BJ (cell line): Measurements from ENCODE around the gene TCP10L. TPM values are rescaled to one million over a fixed set of nuclear protein-coding genes. Genes with fewer than 3 reads are reported as not detected.

Source experiments
- CTCF ChIA-PET: fragments of 350-600 bp; formaldehyde crosslinking; extraction: SDS; loops from one replicate; lab custom pipeline; 2021; ENCODE audit warnings: antibody characterized with exemption, inconsistent platforms; lab: Yijun Ruan, JAX
- POLR2A ChIA-PET: fragments of 300-600 bp; sonication (Branson Sonifier 250); formaldehyde crosslinking; extraction: SDS; loops from one replicate; lab custom pipeline; 2021; ENCODE audit warnings: antibody characterized with exemption; lab: Charles Lee
- DNase-seq: peaks from one replicate; pipeline ENCODE4 v3.0.0-alpha.2; 2011; ENCODE audit warnings: low read depth
- H3K27me3 ChIP-seq: 2 replicates; pipeline ENCODE4 v1.6.0; 2011; ENCODE audit warnings: low read length; ENCODE audit not compliant: control insufficient read depth, insufficient read depth
- H3K36me3 ChIP-seq: 2 replicates; pipeline ENCODE4 v1.5.1; 2011; ENCODE audit warnings: low read length; ENCODE audit not compliant: control insufficient read depth, insufficient read depth
- H3K4me3 ChIP-seq: 2 replicates; pipeline ENCODE4 v1.5.1; 2011; ENCODE audit warnings: low read depth, mild to moderate bottlenecking, control low read depth, low read length
- polyA plus RNA-seq: library from polyadenylated mRNA; depleted of rRNA; stranded (reverse); fragments of >200 nt; gene quantifications from 2 replicates; pipeline ENCODE4 v1.2.3, GENCODE V29; 2011
- TF ChIP-seq, protein P1 (sequence below): IDR thresholded peaks from 2 replicates; pipeline ENCODE4 v1.5.1; 2011; ENCODE audit warnings: low read depth, mild to moderate bottlenecking, control low read depth, inconsistent platforms, low read length, moderate library complexity; ENCODE audit not compliant: insufficient read depth

The TCP10L gene
- polyA plus RNA-seq, 1 experiment = not detected

GRCh38 chr21:32587651-32588050 is 2.3 kb upstream of the TCP10L start:
- no peak for DNase-seq
- CTCF ChIA-PET = interaction anchor here (1.2 to 5.9 kb wide), 4 partner anchors 11 to 184 kb away, joined by 3 to 24 read pairs (median 6); no protein-coding TSS in a partner anchor
- Histone ChIP-seq H3K27me3 (peaks cover 6% of the 10 kb centered on the region), H3K36me3 (no peaks in the 10 kb centered on the region), H3K4me3 (no peak overlapping the region)
- POLR2A ChIA-PET = no interaction called here
- TF ChIP-seq, protein P1, sequence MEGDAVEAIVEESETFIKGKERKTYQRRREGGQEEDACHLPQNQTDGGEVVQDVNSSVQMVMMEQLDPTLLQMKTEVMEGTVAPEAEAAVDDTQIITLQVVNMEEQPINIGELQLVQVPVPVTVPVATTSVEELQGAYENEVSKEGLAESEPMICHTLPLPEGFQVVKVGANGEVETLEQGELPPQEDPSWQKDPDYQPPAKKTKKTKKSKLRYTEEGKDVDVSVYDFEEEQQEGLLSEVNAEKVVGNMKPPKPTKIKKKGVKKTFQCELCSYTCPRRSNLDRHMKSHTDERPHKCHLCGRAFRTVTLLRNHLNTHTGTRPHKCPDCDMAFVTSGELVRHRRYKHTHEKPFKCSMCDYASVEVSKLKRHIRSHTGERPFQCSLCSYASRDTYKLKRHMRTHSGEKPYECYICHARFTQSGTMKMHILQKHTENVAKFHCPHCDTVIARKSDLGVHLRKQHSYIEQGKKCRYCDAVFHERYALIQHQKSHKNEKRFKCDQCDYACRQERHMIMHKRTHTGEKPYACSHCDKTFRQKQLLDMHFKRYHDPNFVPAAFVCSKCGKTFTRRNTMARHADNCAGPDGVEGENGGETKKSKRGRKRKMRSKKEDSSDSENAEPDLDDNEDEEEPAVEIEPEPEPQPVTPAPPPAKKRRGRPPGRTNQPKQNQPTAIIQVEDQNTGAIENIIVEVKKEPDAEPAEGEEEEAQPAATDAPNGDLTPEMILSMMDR = no peak

DNA sequence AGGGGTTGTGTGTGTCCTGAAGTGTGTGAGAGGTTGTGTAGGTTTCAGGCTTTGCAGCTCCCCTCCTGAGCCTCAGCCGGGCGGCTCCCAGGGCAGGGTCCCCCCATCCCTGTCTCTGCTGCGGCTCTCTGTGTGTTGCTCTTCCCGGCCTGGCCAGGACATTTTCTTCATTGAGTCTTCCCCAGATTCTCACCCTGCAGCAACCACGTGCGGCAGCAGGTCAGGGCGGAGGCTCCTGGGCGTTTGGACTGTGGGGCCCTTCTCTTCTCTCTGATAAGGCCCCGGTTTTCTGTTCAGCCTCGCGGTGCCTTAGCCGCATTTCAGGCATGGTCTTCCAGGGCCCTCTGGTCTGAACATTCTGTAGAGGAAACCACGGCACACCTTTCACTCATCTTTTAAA is 1.8 kb upstream of the TCP10L start:
- no peak for DNase-seq
- CTCF ChIA-PET = interaction anchor here (0.7 to 5.9 kb wide), 4 partner anchors 14 to 454 kb away, joined by 3 to 24 read pairs (median 6); no protein-coding TSS in a partner anchor
- POLR2A ChIA-PET = no interaction called here
- Histone ChIP-seq H3K36me3 (no peaks in the 10 kb centered on the region), H3K27me3 (peaks cover 6% of the 10 kb centered on the region), H3K4me3 (no peak overlapping the region)
- TF ChIP-seq, protein P1 = no peak

DNA sequence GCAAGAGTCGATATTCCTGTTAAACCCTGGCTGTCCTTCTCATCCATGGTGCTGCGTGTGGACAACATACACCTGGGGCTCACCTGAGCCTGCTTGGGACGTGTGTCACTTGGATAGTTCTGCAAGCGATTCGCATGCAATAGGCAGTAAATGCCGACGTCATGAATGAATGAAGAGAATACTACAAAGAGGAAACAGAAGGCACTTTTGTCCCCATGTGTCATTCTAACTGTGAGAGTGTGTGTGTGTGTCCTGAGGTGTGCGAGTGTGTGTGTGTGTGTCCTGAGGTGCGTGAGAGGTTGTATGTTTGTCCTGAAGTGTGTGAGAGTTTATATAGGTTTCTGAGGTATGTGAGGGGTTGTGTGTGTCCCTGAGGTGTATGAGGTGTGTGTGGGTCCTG is 647 bp upstream of the TCP10L start:
- no peak for DNase-seq
- ChIA-PET POLR2A (no interaction called here), CTCF (no interaction called here)
- no peak overlapping the region for H3K4me3 ChIP-seq
- TF ChIP-seq, protein P1 = no peak
- H3K36me3 ChIP-seq = no peaks in the 10 kb centered on the region
- H3K27me3 ChIP-seq = peaks cover 8% of the 10 kb centered on the region

DNA sequence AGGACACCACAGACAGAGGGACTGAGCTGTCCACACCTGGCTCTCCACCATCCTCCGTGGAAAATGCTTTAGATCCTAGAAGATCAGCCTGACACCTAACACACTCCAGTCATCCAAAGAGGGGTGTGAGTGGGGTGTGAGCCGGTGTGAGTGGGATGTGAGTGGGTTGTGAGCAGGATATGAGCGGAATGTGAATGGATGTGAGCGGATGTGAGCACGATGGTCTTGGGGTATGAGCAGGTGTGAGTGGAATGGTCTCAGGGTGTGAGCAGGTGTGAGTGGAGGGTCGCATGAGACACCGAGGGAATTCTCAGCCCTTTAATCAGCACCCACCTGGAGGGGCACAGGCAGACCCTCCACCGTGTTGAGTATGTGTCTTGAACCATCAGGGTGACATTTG is 851 bp downstream of the TCP10L start:
- Histone ChIP-seq H3K4me3 (no peak overlapping the region), H3K36me3 (no peaks in the 10 kb centered on the region), H3K27me3 (peaks cover 13% of the 10 kb centered on the region)
- no peak for DNase-seq
- ChIA-PET POLR2A (no interaction called here), CTCF (interaction anchor here (0.8 to 0.9 kb wide), 2 partner anchors 14 to 16 kb away, joined by 3 read pairs; no protein-coding TSS in a partner anchor)
- TF ChIP-seq, protein P1 = no peak

- CTCF ChIA-PET = interaction anchor here (1.6 to 2.4 kb wide), 3 partner anchors 12 to 179 kb away, joined by 5 to 14 read pairs (median 6); no protein-coding TSS in a partner anchor
Measured at GRCh38 chr21:32581732-32582131, 3.6 kb downstream of the TCP10L start.

More at GRCh38 chr21:32581732-32582131, 3.6 kb downstream of the TCP10L start:
- POLR2A ChIA-PET = no interaction called here
- Histone ChIP-seq H3K4me3 (no peak overlapping the region), H3K36me3 (no peaks in the 10 kb centered on the region), H3K27me3 (peaks cover 18% of the 10 kb centered on the region)
- TF ChIP-seq, protein P1 = no peak
- DNase-seq = no peak
